Measurements from ENCODE around the gene COL9A1. TPM values are rescaled to one million over a fixed set of nuclear protein-coding genes. Genes with fewer than 3 reads are reported as not detected.

Gene COL9A1
- total RNA-seq, 1 experiment from 2014 or later, result not detected

DNA sequence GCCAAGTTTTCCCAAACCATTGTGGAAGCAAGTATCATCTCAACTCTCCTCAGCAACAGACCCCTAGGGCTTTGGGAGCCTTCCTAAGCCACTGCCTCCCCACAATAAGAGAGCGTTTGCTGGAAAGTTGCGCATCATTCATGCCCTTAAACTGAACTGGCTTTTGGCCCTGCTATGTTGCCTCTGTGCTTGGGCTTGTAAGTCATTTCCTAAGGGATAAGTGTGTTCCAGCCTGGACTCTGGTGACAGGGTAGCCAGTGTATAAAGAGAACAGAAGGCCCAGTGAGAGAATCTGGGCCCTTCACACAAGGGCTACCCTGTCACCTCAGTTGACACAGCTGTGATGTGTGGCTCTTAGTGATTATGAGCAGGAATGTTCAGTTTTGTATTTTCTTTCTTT lies 77.8 kb downstream of the COL9A1 start:
- Histone ChIP-seq H2AFZ (ENCODE audit: low read depth, low read length, poor library complexity, severe bottlenecking) (no peak overlapping the region), H3K27me3 (ENCODE audit: insufficient read depth, low read length) (peaks cover 49% of the 10 kb centered on the region), H3K9me2 (ENCODE audit: insufficient read depth) (no peaks in the 10 kb centered on the region), H3K4me2 (ENCODE audit: low read length) (no peak overlapping the region), H3K36me3 (ENCODE audit: control insufficient read depth in 1 of 2, insufficient read depth in 2 of 2, low read length in 2 of 2) (no peaks in the 10 kb centered on the region), H3K27ac (ENCODE audit: low read depth, low read length) (no peak overlapping the region), H3K9ac (ENCODE audit: low read length) (no peak overlapping the region), H4K20me1 (ENCODE audit: insufficient read depth) (no peaks in the 10 kb centered on the region), H3K4me1 (ENCODE audit: control insufficient read depth in 1 of 2, insufficient read depth in 2 of 2, low read length in 2 of 2) (no peaks in the 10 kb centered on the region), H3K4me3 (replicated peaks in 1 of 2; ENCODE audit: low read depth in 1 of 2, low read length in 2 of 2) (no peak overlapping the region), H3K9me3 (ENCODE audit: control insufficient read depth in 1 of 2, insufficient read depth in 1 of 2, low read depth in 1 of 2, low read length in 2 of 2) (no peaks in the 10 kb centered on the region), H3K79me2 (ENCODE audit: insufficient read depth, low read length) (no peaks in the 10 kb centered on the region)
- intact Hi-C loops (cut with micrococcal nuclease), result loop anchor here (10.0 kb wide), 2 partner anchors 300 to 1130 kb away; no protein-coding TSS in a partner anchor
- ChIA-PET CTCF (interaction anchor here (1.6 kb wide), 1 partner anchor 84 kb away, joined by 3 read pairs; no protein-coding TSS in a partner anchor), RAD21 (ENCODE audit: low non-redundant PET in 1 of 2, low total read pairs in 2 of 2, uncharacterized antibody in 2 of 2, unreplicated experiment in 2 of 2) (no interaction called here), POLR2A (no interaction called here)
- TF ChIP-seq SP1 (IDR thresholded peaks at IDR 0.05; ENCODE audit: low read depth) (no peak), ATF3 (IDR thresholded peaks at IDR 0.05) (no peak), YY1 (IDR thresholded peaks at IDR 0.05; ENCODE audit: extremely low read depth, insufficient replicate concordance, low read depth, low read length) (no peak), SRF (IDR thresholded peaks at IDR 0.05; ENCODE audit: low read depth) (no peak), EGR1 (IDR thresholded peaks at IDR 0.05; ENCODE audit: low read depth) (no peak), MAX (IDR thresholded peaks at IDR 0.05) (no peak), RAD21 (IDR thresholded peaks at IDR 0.05; ENCODE audit: low read depth) (no peak), TCF7L2 (IDR thresholded peaks at IDR 0.05; ENCODE audit: borderline replicate concordance, extremely low read depth, insufficient read depth, insufficient read length) (no peak), ELF1 (IDR thresholded peaks at IDR 0.05; ENCODE audit: borderline replicate concordance, low read depth) (no peak), POLR2AphosphoS5 (IDR thresholded peaks at IDR 0.05; ENCODE audit: low read depth, low read length) (no peak), FOSL1 (IDR thresholded peaks at IDR 0.05; ENCODE audit: low read depth) (no peak), CTCF (IDR thresholded peaks at IDR 0.05 in 2 of 3, conservative IDR thresholded peaks at IDR 0.05 in 1 of 3; ENCODE audit: borderline replicate concordance in 1 of 3, insufficient read depth in 1 of 3, low read depth in 2 of 3, low read length in 2 of 3) (no peak), CEBPB (IDR thresholded peaks at IDR 0.05; ENCODE audit: low read depth) (no peak), SIN3A (IDR thresholded peaks at IDR 0.05; ENCODE audit: low read depth) (no peak)
- TF ChIP-seq, protein P1, sequence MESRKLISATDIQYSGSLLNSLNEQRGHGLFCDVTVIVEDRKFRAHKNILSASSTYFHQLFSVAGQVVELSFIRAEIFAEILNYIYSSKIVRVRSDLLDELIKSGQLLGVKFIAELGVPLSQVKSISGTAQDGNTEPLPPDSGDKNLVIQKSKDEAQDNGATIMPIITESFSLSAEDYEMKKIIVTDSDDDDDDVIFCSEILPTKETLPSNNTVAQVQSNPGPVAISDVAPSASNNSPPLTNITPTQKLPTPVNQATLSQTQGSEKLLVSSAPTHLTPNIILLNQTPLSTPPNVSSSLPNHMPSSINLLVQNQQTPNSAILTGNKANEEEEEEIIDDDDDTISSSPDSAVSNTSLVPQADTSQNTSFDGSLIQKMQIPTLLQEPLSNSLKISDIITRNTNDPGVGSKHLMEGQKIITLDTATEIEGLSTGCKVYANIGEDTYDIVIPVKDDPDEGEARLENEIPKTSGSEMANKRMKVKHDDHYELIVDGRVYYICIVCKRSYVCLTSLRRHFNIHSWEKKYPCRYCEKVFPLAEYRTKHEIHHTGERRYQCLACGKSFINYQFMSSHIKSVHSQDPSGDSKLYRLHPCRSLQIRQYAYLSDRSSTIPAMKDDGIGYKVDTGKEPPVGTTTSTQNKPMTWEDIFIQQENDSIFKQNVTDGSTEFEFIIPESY (IDR thresholded peaks at IDR 0.05; ENCODE audit: extremely low read depth, insufficient replicate concordance, low read length), result no peak
- ATAC-seq, result no peak
- no TSS peak for BruUV-seq (replicated peaks)
- no peak for DNase-seq (ENCODE audit: low read depth, low spot score)

Measured in HCT116 (cell line).